ENCODE measurements around the gene ZFP69.

- TF ChIP-seq, protein P1, sequence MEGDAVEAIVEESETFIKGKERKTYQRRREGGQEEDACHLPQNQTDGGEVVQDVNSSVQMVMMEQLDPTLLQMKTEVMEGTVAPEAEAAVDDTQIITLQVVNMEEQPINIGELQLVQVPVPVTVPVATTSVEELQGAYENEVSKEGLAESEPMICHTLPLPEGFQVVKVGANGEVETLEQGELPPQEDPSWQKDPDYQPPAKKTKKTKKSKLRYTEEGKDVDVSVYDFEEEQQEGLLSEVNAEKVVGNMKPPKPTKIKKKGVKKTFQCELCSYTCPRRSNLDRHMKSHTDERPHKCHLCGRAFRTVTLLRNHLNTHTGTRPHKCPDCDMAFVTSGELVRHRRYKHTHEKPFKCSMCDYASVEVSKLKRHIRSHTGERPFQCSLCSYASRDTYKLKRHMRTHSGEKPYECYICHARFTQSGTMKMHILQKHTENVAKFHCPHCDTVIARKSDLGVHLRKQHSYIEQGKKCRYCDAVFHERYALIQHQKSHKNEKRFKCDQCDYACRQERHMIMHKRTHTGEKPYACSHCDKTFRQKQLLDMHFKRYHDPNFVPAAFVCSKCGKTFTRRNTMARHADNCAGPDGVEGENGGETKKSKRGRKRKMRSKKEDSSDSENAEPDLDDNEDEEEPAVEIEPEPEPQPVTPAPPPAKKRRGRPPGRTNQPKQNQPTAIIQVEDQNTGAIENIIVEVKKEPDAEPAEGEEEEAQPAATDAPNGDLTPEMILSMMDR (IDR thresholded peaks at IDR 0.05): no peak
- no peak for TF ChIP-seq POLR2A (IDR thresholded peaks at IDR 0.05)
These were observed 2.1 kb downstream of the ZFP69 start for GRCh38 chr1:40479156-40479555.

All from gastroesophageal sphincter (tissue), 3 donors.